Ishikawa (cell line): ENCODE results near the gene ELP4.

ENCODE experiments used
- CEBPB ChIP-seq: IDR thresholded peaks from 2 replicates; pipeline ENCODE4 v1.6.1; 2012
- CREB1 ChIP-seq: IDR thresholded peaks from 2 replicates; pipeline ENCODE4 v1.6.1; 2012; ENCODE audit warnings: low read depth
- EGR1 ChIP-seq: IDR thresholded peaks from 2 replicates; pipeline ENCODE4 v1.6.1; 2012
- EP300 ChIP-seq: IDR thresholded peaks from 2 replicates; pipeline ENCODE4 v1.6.1; 2012; ENCODE audit warnings: borderline replicate concordance
- FOXM1 ChIP-seq: IDR thresholded peaks from 2 replicates; pipeline ENCODE4 v1.6.1; 2012; ENCODE audit warnings: low read depth, borderline replicate concordance
- NFIC ChIP-seq: IDR thresholded peaks from 2 replicates; pipeline ENCODE4 v1.6.1; 2012
- RAD21 ChIP-seq: IDR thresholded peaks from 2 replicates; pipeline ENCODE4 v1.6.1; 2012; ENCODE audit warnings: low read depth
- TAF1 ChIP-seq: IDR thresholded peaks from 2 replicates; pipeline ENCODE4 v1.6.1; 2012; ENCODE audit warnings: low read depth, mild to moderate bottlenecking
- TCF12 ChIP-seq: IDR thresholded peaks from 2 replicates; pipeline ENCODE4 v1.6.1; 2012; ENCODE audit warnings: low read depth
- TEAD4 ChIP-seq: IDR thresholded peaks from 2 replicates; pipeline ENCODE4 v1.6.1; 2012
- USF1 ChIP-seq: IDR thresholded peaks from 2 replicates; pipeline ENCODE4 v1.6.1; 2012
- YY1 ChIP-seq: IDR thresholded peaks from 2 replicates; pipeline ENCODE4 v1.6.1; 2012; ENCODE audit warnings: low read depth
- ZBTB7A ChIP-seq: IDR thresholded peaks from 2 replicates; pipeline ENCODE4 v1.6.1; 2012; ENCODE audit warnings: low read depth
- TF ChIP-seq, protein P1 (sequence below): IDR thresholded peaks from 2 replicates; pipeline ENCODE4 v1.6.1; 2012; ENCODE audit warnings: low read depth, mild to moderate bottlenecking
- TF ChIP-seq, protein P2 (sequence below): IDR thresholded peaks from 2 replicates; pipeline ENCODE4 v1.6.1; 2012

ELP4 gene

GRCh38 chr11:31802990-31803812, 293.6 kb downstream of the ELP4 start:
- TF ChIP-seq RAD21, result no peak
- TF ChIP-seq CREB1, result no peak
- TF ChIP-seq TCF12, result no peak
- no peak for TF ChIP-seq EGR1
- no peak for TF ChIP-seq CEBPB
- TF ChIP-seq TEAD4, result no peak
- TF ChIP-seq YY1, result no peak

DNA sequence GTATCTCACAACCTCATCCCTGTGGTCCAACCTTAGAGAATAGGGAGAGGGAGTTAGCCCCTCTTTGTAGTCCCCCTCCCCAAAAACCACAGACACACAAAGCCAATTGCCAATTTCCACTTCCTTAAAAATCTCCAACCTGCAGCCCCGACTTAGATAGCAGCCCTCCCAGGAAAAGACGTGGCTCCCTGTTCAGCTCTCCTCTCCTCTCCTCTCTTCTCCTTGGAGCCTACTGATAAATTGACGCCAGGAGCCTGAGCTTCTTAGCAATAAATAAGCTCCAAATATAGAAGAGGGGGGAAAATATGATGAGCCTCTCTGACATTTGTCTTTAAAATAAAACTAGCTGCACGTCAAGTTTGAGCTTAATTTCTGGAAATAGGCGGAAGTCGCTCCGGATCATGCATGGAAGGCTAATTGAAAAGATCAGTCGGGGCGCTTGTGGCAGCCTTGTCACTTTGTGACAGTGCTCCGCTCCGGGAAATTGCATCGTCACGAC, 294.3 kb downstream of the ELP4 start:
- TF ChIP-seq YY1, result no peak
- no peak for TF ChIP-seq USF1
- TF ChIP-seq TEAD4, result no peak
- TF ChIP-seq TAF1, result no peak
- TF ChIP-seq CREB1, result no peak
- TF ChIP-seq, protein P1, sequence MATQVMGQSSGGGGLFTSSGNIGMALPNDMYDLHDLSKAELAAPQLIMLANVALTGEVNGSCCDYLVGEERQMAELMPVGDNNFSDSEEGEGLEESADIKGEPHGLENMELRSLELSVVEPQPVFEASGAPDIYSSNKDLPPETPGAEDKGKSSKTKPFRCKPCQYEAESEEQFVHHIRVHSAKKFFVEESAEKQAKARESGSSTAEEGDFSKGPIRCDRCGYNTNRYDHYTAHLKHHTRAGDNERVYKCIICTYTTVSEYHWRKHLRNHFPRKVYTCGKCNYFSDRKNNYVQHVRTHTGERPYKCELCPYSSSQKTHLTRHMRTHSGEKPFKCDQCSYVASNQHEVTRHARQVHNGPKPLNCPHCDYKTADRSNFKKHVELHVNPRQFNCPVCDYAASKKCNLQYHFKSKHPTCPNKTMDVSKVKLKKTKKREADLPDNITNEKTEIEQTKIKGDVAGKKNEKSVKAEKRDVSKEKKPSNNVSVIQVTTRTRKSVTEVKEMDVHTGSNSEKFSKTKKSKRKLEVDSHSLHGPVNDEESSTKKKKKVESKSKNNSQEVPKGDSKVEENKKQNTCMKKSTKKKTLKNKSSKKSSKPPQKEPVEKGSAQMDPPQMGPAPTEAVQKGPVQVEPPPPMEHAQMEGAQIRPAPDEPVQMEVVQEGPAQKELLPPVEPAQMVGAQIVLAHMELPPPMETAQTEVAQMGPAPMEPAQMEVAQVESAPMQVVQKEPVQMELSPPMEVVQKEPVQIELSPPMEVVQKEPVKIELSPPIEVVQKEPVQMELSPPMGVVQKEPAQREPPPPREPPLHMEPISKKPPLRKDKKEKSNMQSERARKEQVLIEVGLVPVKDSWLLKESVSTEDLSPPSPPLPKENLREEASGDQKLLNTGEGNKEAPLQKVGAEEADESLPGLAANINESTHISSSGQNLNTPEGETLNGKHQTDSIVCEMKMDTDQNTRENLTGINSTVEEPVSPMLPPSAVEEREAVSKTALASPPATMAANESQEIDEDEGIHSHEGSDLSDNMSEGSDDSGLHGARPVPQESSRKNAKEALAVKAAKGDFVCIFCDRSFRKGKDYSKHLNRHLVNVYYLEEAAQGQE, result no peak
- TF ChIP-seq TCF12, result no peak
- TF ChIP-seq, protein P2, sequence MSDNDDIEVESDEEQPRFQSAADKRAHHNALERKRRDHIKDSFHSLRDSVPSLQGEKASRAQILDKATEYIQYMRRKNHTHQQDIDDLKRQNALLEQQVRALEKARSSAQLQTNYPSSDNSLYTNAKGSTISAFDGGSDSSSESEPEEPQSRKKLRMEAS, result no peak
- TF ChIP-seq FOXM1, result no peak
- no peak for TF ChIP-seq EGR1
- TF ChIP-seq CEBPB, result no peak
- TF ChIP-seq NFIC, result no peak
- no peak for TF ChIP-seq RAD21
- no peak for TF ChIP-seq ZBTB7A

DNA sequence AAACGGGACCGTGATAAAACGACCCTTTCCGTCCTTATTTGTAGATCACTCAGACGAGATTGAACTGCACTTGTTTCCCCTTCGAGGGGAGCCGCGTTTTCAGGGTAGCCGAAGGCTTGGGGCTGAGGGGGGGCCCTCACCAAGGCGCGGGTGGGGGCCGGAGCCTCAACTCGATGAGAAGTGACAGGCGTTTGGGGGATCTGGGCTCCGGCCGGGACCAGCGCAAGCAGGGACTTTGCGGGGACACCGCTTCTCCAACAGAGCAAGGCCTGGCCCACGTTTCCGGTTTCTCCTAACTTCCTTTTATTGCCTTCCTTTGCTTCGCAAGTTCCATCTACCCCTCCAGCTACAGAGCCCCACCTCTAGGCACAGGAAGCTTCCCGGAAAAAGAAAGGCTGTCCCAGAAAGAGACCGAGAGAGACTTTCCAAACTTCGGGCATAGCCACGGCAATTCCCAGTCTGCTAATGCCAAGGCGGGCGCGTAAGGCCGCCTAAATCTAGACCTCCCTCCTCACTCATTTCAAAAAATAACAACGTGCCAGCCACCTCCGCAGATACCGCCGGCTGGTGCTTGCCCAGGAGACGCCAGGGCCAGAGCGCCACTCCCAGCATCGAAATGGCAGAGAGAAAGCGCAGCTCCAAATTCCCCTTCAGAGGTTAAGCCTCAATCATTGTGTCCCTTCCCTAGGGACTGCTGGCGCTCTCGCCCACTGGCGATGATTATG, 294.9 kb downstream of the ELP4 start:
- no peak for TF ChIP-seq FOXM1
- no peak for TF ChIP-seq CREB1
- no peak for TF ChIP-seq YY1
- no peak for TF ChIP-seq ZBTB7A
- no peak for TF ChIP-seq TEAD4
- TF ChIP-seq, protein P1, result no peak
- TF ChIP-seq CEBPB, result no peak
- TF ChIP-seq, protein P2, result no peak
- TF ChIP-seq NFIC, result no peak
- no peak for TF ChIP-seq USF1
- no peak for TF ChIP-seq EP300
- no peak for TF ChIP-seq EGR1
- TF ChIP-seq TCF12, result no peak
- TF ChIP-seq RAD21, result no peak
- no peak for TF ChIP-seq TAF1

DNA sequence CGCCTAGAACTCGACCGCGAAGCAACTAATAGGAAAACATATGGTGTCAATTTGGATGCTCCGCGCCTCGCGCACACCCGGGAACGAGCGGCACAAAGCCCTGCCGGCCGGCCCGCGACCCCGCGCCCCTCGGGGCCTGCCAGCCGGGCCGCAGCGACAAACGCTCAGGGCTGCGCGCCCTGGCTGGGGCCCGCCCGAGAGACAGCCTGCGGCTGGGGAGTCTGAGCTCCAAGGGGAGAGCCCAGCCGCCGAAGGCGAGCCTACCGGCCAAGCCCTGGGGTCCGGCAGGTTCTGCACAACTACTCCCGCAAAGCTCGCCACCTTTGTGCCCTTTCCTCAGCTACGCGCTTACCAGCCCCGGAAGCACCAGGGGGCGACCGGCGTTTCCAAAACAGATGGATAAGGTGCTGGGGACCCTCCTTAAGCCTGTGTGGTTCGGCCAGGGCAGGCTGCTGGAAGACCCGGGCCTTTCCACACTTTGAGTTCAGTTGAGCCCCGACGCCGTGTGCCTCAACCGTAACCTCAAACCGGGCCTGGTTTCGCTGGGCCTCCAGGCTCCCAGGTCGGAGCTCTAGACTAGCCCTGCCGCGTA, 295.6 kb downstream of the ELP4 start:
- TF ChIP-seq, protein P2, result no peak
- TF ChIP-seq ZBTB7A (no peak), EP300 (no peak), NFIC (no peak)

- TF ChIP-seq USF1, result no peak
- TF ChIP-seq, protein P2, result no peak
- TF ChIP-seq RAD21, result no peak
- TF ChIP-seq YY1, result no peak
- no peak for TF ChIP-seq ZBTB7A
- TF ChIP-seq, protein P1, result no peak
- TF ChIP-seq CREB1, result no peak
- no peak for TF ChIP-seq EP300
- TF ChIP-seq TCF12, result no peak
- TF ChIP-seq TAF1, result no peak
- TF ChIP-seq TEAD4, result no peak
- no peak for TF ChIP-seq FOXM1
- TF ChIP-seq CEBPB, result no peak
- TF ChIP-seq EGR1, result no peak
- no peak for TF ChIP-seq NFIC
Observed at GRCh38 chr11:31805629-31806185, 296.1 kb downstream of the ELP4 start.
